CD4-positive, alpha-beta T cell treated with Interleukin-15 for 4 hours (primary cell): ENCODE results near the gene CASK.

Experiments used
- DNase-seq: peaks from one replicate; pipeline ENCODE4 v3.0.0-alpha.2; 2020; ENCODE audit warnings: low spot score

CASK gene

GRCh38 chrX:41559235-41560052 is 363.9 kb downstream of the CASK start:
- peak; percentile 30 for DNase-seq

- peak; percentile 33 for DNase-seq
Observed at GRCh38 chrX:41558531-41558930, 364.8 kb downstream of the CASK start.

GRCh38 chrX:41556958-41557357 is 366.4 kb downstream of the CASK start:
- DNase-seq = peak; percentile 44

- DNase-seq = no peak
Observed at GRCh38 chrX:41553688-41554087, 369.7 kb downstream of the CASK start.

GRCh38 chrX:41548411-41548810 is 374.9 kb downstream of the CASK start:
- DNase-seq = no peak

- DNase-seq = no peak
Observed at GRCh38 chrX:41543668-41544067, 379.7 kb downstream of the CASK start.

GRCh38 chrX:41543025-41543424 is 380.3 kb downstream of the CASK start:
- DNase-seq = no peak

GRCh38 chrX:41542536-41542935 is 380.8 kb downstream of the CASK start:
- DNase-seq = no peak

GRCh38 chrX:41542135-41542534 is 381.2 kb downstream of the CASK start:
- no peak for DNase-seq

GRCh38 chrX:41541386-41541785 is 382.0 kb downstream of the CASK start:
- DNase-seq = no peak

- no peak for DNase-seq
Observed at GRCh38 chrX:41538707-41539106, 384.6 kb downstream of the CASK start.

GRCh38 chrX:41530085-41530484 is 393.3 kb downstream of the CASK start:
- no peak for DNase-seq

GRCh38 chrX:41529221-41529620 is 394.1 kb downstream of the CASK start:
- no peak for DNase-seq

- DNase-seq = no peak
Observed at GRCh38 chrX:41528784-41529183, 394.6 kb downstream of the CASK start.

GRCh38 chrX:41526925-41527324 is 396.4 kb downstream of the CASK start:
- DNase-seq = no peak

GRCh38 chrX:41526271-41526670 is 397.1 kb downstream of the CASK start:
- DNase-seq = no peak

- no peak for DNase-seq
Observed at GRCh38 chrX:41522671-41523070, 400.7 kb downstream of the CASK start.

- DNase-seq = no peak
Observed at GRCh38 chrX:41522081-41522480, 401.3 kb downstream of the CASK start.

- DNase-seq = no peak
Observed at GRCh38 chrX:41519468-41519867, 403.9 kb downstream of the CASK start.

- DNase-seq = no peak
Observed at GRCh38 chrX:41518841-41519220, 404.5 kb downstream of the CASK start.

GRCh38 chrX:41518127-41518840 is 405.1 kb downstream of the CASK start:
- no peak for DNase-seq

- no peak for DNase-seq
Observed at GRCh38 chrX:41516999-41517765, 406.2 kb downstream of the CASK start.

GRCh38 chrX:41516456-41516855 is 406.9 kb downstream of the CASK start:
- DNase-seq = no peak
